Epithelial cell of umbilical artery (primary cell): ENCODE data around the gene GOLT1A. TPM values are rescaled to one million over a fixed set of nuclear protein-coding genes. Genes with fewer than 3 reads are reported as not detected.

ENCODE experiments used
- total RNA-seq: library from RNA; depleted of rRNA; stranded (reverse); fragments of >200 nt; gene quantifications from 2 replicates; pipeline ENCODE4 v1.2.3, GENCODE V29; 2014

Gene GOLT1A
- 0.46 TPM in 1 of 2 replicates, not detected in the other for total RNA-seq

GRCh38 chr1:204213668-204214662, at the start of gene GOLT1A:
Gene GOLT1A (minus strand): TSS chr1:204213988. CDS start chr1:204213906, 82 bp downstream.

DNA sequence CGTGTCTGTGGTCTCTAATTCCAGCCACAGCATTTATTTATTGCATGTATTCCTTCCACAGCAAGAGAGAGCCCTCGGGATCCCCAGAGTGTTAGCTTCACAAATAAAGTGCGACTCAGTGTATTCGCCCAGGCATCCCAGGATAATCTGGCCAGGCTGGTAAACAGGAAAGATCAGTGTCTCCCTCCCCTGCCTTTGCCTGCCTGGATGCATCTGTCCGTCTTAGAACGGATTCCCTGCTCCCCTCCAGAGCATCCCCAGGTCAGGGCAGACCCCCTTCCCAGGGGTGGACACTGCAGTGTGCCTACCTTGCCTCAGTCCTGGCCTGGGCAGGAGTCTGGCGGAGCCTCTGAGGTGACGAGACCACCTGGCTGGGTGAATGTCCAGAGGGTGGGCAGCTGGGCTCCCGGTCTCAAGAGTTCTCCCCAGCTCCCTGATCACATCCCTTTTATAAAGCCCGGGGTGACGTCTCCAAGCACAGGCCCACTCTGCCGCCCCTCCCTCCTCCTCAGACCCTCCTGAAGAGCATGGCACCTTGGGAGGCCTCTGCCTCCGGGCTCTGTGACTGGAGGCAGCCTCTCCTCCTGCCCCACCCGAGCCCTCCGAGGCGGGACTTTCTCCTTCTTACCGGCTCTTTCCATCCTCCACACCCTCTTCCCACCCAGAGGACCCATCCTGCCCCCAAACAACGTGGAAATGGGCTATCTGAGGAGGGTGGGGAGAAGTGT, 17.6 kb downstream of the GOLT1A start, which contains the start of gene KISS1:
TSS of gene KISS1 (minus strand) at position 424 of the 728 bp plus-strand sequence. CDS start 3,615 bp downstream, outside the sequence.

GRCh38 chr1:204166219-204166618, 47.6 kb downstream of the GOLT1A start, which contains the start of gene REN:
Gene REN (minus strand): TSS chr1:204166337. CDS start chr1:204166293, 44 bp downstream.

DNA sequence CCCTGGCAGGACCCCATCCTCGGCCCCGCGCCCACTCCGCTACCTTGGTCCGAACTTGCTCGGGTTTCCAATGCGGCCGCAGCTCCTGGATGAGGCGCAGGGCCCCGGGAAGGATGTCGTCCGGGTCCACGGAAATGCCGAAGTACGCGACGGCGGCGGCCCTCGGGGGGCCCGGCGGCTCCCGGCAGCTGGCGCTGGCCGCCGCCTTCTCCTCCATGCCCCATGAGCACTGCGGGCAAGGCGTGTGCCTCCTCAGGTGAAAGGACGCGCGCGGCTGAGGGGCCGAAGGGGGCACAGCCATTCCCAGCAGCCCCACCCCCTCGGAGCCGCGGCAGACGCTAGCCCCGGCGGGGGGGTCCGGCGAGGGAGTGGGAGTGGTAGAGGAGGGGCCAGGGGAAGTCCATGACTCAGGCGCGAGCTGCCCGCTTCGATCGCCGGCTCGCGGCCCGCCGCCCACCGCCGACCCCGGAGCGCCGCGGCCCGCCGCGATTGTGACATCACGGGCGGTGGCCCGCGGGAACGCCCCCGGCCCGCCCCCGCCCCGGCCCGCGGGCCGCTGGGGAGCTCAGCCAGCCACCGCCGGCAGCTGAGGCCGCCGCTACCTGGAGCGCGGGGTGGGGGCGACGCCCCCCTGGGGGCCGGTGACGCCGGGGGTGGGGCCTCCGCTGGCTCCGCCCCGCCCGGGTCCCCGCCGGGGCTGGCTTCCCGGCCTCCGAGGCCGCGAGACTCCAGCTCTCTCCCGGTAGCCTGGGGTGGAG, 62.1 kb downstream of the GOLT1A start, which contains the start of gene ETNK2:
TSS of gene ETNK2 (minus strand) at position 493 of the 758 bp plus-strand sequence. CDS start at position 301, 192 bp downstream.

Other genes starting within 250 kb of the GOLT1A start
- gene SOX13, start 140.9 kb downstream of the GOLT1A start, total RNA-seq, result 10.4 and 27.7 TPM in 2 replicates
- 9.1 and 10.4 TPM in 2 replicates for gene ETNK2, start 61.9 kb downstream of the GOLT1A start, total RNA-seq
- under 0.01 TPM in 1 of 2 replicates, not detected in the other for gene REN, start 47.7 kb downstream of the GOLT1A start, total RNA-seq
- gene KISS1, start 17.5 kb downstream of the GOLT1A start, total RNA-seq, result 0.65 and 1.1 TPM in 2 replicates
- 1.9 and 2.4 TPM in 2 replicates for gene PLEKHA6, start 145.9 kb upstream of the GOLT1A start, total RNA-seq
- gene PPP1R15B, start 197.8 kb upstream of the GOLT1A start, total RNA-seq, result 37.2 and 37.7 TPM in 2 replicates